Muscle layer of colon (tissue), 2 donors: Measurements from ENCODE around the gene GRB2.
"Not testable (repeated sequence)": the region's sequence is repeated elsewhere in the genome, so short reads cannot be mapped to it uniquely, and the experiment has no call there.

Source experiments
- H3K27ac ChIP-seq: one replicate; pipeline ENCODE4 v1.7.0; 2013; ENCODE audit warnings: low read depth, mild to moderate bottlenecking, low read length, moderate library complexity
- H3K27me3 ChIP-seq, 2 donors: one replicate each; pipeline ENCODE4 v1.7.0; 2013; ENCODE audit warnings: low read length in 2 of 2, mild to moderate bottlenecking in 2 of 2; ENCODE audit not compliant: insufficient read depth in 2 of 2, control insufficient read depth in 1 of 2
- H3K36me3 ChIP-seq: one replicate; pipeline ENCODE4 v1.7.0; 2013; ENCODE audit warnings: mild to moderate bottlenecking, low read length; ENCODE audit not compliant: insufficient read depth
- H3K4me1 ChIP-seq: one replicate; pipeline ENCODE4 v1.7.0; 2013; ENCODE audit warnings: mild to moderate bottlenecking, low read length; ENCODE audit not compliant: insufficient read depth
- H3K4me3 ChIP-seq, 2 donors: one replicate each; pipeline ENCODE4 v1.7.0; 2013; ENCODE audit warnings: low read length in 2 of 2, low read depth in 1 of 2, mild to moderate bottlenecking in 1 of 2, moderate library complexity in 1 of 2
- H3K9ac ChIP-seq: one replicate; pipeline ENCODE4 v1.7.0; 2013; ENCODE audit warnings: low read length
- H3K9me3 ChIP-seq: one replicate; pipeline ENCODE4 v1.7.0; 2013; ENCODE audit warnings: mild to moderate bottlenecking, low read length
- donor health status: abdominal sarcoma.
- donor health status: Adenocarcinoma of cecum.

Gene GRB2

DNA sequence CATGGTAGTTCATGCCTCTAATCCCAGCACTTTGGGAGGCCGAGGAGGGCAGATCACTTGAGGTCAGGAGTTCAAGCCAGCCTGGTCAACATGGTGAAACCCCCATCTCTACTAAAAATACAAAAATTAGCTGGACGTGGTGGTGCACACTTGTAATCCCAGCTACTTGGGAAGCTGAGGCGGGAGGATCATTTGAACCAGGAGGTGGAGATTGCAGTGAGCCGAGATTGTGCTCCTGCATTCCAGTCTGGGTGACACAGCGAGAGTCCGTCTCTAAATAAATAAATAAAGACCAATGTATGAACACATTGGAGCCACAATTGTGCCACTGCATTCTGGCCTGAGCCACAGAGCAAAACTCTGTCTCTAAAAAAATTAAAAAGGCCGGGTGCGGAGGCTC, 31.9 kb upstream of the GRB2 start:
- H3K9me3 ChIP-seq, H3K4me1 ChIP-seq, H3K9ac ChIP-seq, H3K36me3 ChIP-seq, H3K27me3 ChIP-seq, H3K27ac ChIP-seq, H3K4me3 ChIP-seq: not testable (repeated sequence)

DNA sequence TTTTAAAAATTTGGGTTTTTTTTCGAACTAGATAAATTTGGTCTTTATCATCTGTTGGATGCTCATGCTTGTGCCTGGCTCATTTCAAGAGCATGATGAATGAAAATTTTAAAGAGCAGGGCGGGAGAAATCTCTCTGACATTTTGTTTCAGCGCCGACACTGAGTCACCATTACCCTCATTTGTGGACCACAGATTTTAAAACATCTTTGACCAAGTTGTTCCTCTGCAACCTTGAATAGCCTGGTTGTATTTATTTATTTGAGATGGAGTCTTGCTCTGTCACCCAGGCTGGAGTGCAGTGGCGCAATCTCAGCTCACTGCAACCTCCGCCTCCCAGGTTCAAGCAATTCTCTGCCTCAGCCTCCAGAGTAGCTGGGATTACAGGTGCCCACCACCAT, 29.0 kb upstream of the GRB2 start:
- H3K4me3 ChIP-seq, H3K27me3 ChIP-seq, H3K9me3 ChIP-seq, H3K4me1 ChIP-seq, H3K36me3 ChIP-seq, H3K9ac ChIP-seq, H3K27ac ChIP-seq: not testable (repeated sequence)

DNA sequence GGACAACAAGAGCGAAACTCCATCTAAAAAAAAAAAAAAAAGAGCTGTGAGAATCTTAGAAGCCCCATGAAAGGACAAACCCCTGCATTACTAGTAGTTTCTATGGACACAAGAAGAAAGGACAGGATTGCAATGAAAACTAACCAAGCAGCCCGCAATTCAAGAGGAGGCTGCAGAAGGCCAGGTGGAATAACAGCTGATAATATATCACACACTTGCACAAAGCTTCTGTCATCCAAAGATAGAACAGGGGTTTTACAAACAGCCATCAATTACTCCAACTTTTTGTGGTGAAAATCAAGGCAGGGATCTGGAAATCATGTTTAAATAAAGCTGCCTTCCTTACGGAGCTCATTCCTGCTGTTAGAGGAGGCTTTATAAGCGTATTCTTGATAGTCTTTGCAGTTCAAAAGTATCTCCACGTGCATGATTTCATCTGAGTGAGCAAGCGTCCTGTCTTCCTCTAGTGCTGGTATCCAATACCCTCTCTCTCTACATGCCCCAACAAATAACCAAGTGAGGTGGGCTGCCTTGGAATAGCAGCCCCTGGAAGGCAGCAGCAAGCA, 27.8 kb upstream of the GRB2 start:
- H3K36me3 ChIP-seq = no peaks in the 10 kb centered on the region
- no peak overlapping the region for H3K9ac ChIP-seq
- no peak overlapping the region for H3K27ac ChIP-seq
- peaks cover 18% of the 10 kb centered on the region for H3K4me1 ChIP-seq
- no peaks in the 10 kb centered on the region for H3K27me3 ChIP-seq
- no peak overlapping the region for H3K4me3 ChIP-seq
- no peaks in the 10 kb centered on the region for H3K9me3 ChIP-seq

DNA sequence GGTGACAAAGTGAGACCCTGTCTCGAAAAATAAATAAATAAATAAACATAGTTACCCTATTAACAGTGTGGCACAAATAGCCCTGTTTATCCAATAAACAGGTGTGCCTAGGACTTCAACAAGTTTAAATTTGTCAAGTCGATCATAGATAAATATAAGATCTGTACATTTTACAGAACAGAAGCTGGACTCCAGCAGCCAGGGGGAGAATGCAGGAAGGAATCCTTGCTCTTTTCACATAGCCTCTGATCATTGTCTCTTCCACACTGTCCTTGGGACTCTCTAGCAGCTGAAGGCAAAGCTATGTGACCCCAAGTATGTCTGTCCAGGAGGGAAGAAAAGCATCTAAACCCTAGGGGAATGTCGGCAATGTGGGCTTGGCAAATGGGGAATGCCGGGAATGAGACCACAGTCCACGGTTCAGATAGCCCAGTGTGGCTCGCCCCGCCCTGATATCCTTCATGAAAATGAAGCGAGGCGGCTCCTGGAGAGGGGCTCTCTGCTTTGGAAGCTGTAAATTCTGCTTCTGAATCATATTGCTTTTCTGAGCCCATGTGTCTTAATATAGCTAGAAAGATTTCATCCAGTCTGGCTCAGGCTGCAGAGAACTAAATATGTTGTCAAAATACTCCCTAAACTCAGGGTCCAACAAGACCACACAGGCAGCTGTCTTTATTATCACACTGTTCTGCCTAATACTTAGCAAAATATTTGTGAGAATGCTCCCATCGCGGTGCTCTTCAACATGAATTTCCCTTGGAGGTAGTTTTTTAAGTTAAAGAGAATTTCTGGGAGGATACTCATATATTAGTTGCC, 24.9 kb upstream of the GRB2 start:
- no peaks in the 10 kb centered on the region for H3K27me3 ChIP-seq
- peaks cover 24% of the 10 kb centered on the region for H3K4me1 ChIP-seq
- H3K36me3 ChIP-seq = no peaks in the 10 kb centered on the region
- no peak overlapping the region for H3K9ac ChIP-seq
- no peaks in the 10 kb centered on the region for H3K9me3 ChIP-seq
- peak overlapping the region; percentile 42 for H3K27ac ChIP-seq
- H3K4me3 ChIP-seq = no peak overlapping the region

DNA sequence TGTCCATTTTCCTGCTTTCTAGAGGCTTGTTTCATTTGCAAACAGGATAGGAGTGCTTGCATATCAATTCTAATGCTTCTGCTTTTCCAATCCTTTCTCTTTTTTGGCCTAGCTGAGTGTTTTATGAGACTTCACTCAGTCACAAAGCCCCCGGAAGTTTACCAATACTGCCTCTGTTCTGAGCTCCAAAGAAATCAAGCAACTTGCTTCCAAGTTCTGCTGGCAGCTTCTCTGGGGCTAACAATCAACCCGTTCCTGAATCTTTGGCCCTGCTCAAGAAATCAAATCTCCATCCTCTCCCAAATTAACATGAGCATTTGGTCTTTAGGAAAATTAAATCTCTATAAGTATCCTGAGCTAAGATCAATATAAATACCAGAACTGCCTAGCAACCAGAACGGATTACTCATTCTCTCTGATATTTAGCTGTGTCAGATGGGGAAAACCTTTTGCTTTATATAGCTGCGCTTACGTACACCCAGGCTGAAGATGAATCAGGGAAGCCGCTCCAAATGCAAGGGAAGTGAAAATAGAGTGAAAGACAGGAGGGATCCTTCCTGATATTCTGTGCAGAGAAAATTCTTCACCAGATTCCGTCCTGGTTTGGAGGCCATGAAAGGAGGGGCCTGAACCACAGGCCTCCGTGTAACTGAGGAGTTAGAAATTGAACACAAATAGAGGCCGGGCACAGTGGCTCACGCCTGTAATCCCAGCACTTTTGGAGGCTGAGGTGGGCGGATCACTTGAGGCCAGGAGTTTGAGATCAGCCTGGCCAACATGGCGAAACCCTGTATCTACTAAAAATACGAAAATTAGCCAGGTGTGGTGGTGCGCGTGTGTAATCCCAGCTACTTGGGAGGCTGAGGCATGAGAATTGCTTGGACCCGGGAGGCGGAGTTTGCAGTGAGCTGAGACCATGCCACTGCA, 23.3 kb upstream of the GRB2 start:
- peak overlapping the region in 1 of 2 donors; percentile 6 for H3K4me3 ChIP-seq
- H3K9me3 ChIP-seq = no peaks in the 10 kb centered on the region
- H3K36me3 ChIP-seq = no peaks in the 10 kb centered on the region
- H3K9ac ChIP-seq = no peak overlapping the region
- H3K27me3 ChIP-seq = no peaks in the 10 kb centered on the region
- peak overlapping the region; percentile 53 for H3K27ac ChIP-seq
- peaks cover 24% of the 10 kb centered on the region for H3K4me1 ChIP-seq

DNA sequence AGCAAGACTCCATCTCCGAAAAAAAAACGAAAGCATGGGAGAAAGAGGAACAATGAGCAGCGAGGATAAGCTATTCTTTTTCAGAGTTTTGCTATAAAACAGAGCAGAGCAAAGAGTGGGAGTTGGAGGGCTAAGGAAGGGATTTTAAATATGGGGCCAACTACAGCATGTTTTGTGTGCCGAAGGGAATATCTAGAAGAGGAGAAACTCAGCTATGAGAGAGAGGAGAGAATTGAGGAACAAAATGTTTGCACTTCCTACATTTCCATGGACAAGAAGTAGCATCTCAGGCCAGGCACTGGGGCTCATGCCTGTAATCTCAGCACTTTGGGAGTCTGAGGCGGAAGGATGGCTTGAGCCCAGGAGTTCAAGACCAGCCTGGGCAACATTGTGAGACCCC, 13.1 kb upstream of the GRB2 start:
- Histone ChIP-seq H3K4me1 (no peaks in the 10 kb centered on the region), H3K9ac (no peak overlapping the region), H3K36me3 (no peaks in the 10 kb centered on the region), H3K27ac (no peak overlapping the region), H3K27me3 (no peaks in the 10 kb centered on the region), H3K9me3 (no peaks in the 10 kb centered on the region), H3K4me3 (no peak overlapping the region)

DNA sequence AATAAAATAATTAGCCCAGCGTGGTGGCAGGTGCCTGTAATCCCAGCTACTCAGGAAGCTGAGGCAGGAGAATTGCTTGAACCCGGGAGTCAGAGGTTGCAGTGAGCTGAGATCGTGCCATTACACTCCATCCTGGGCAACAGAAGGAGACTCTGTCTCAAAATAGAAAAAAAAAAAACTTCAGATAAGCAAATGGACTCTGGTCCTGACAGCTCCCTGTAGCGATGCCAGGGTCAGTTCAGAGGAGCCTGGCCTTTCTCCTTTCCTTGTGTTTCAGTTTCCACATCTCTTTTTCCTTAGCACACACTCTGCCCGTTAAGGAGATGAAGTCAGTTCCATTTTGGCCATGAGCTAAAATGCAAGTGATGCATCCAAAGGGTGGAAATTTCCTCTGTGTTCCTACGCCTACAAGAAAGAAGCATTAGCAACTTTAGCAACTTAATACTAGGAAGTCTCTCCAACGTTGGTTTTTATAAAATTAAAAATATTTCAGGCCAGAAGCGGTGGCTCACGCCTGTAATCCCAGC, 11.6 kb upstream of the GRB2 start:
- Histone ChIP-seq H3K9me3 (no peaks in the 10 kb centered on the region), H3K27ac (no peak overlapping the region), H3K36me3 (no peaks in the 10 kb centered on the region), H3K27me3 (no peaks in the 10 kb centered on the region), H3K4me3 (no peak overlapping the region), H3K4me1 (no peaks in the 10 kb centered on the region), H3K9ac (no peak overlapping the region)

DNA sequence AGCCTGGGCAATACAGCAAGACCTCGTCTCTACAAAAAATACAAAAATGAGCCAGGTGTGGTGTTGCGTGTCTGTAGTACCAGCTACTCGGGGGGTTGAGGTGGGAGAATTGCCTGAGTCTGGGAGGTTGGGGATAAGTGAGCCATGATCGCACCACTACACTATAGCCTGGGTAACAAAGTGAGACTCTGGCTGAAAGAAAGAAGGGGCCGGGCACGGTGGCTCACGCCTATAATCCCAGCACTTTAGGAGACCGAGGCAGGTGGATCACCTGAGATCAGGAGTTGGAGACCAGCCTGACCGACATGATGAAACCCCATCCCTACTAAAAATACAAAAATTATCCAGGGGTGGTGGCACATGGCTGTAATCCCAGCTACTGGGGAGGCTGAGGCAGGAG, 10.5 kb upstream of the GRB2 start:
- H3K27me3 ChIP-seq = no peaks in the 10 kb centered on the region
- no peak overlapping the region for H3K9ac ChIP-seq
- H3K4me3 ChIP-seq = no peak overlapping the region

DNA sequence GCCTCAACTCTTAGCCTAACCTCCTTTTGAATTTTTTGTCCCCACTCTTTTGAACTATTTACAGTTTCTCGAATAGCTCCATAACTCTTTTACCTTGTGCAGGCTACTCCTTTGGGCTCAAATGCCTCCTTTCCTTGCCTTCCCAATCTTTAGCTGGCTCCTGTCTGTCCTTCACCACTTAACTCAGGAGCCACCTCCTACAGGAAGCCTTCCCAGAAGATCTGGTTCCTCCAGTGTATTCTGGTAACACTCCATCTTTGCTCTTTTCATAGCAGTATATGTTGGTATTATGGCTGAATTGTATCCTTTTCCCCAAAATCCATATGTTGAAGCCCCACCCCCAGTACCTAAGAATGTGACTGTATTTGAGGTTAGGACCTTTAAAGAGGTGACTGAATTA, 9.0 kb upstream of the GRB2 start:
- Histone ChIP-seq H3K4me3 (no peak overlapping the region), H3K36me3 (no peaks in the 10 kb centered on the region), H3K4me1 (no peaks in the 10 kb centered on the region), H3K27me3 (no peaks in the 10 kb centered on the region), H3K27ac (no peak overlapping the region), H3K9me3 (no peaks in the 10 kb centered on the region), H3K9ac (no peak overlapping the region)

More for the DNA sequence above, 10.5 kb upstream of the GRB2 start:
- no peaks in the 10 kb centered on the region for H3K9me3 ChIP-seq
- H3K27ac ChIP-seq = no peak overlapping the region
- H3K36me3 ChIP-seq = no peaks in the 10 kb centered on the region
- H3K4me1 ChIP-seq = no peaks in the 10 kb centered on the region

DNA sequence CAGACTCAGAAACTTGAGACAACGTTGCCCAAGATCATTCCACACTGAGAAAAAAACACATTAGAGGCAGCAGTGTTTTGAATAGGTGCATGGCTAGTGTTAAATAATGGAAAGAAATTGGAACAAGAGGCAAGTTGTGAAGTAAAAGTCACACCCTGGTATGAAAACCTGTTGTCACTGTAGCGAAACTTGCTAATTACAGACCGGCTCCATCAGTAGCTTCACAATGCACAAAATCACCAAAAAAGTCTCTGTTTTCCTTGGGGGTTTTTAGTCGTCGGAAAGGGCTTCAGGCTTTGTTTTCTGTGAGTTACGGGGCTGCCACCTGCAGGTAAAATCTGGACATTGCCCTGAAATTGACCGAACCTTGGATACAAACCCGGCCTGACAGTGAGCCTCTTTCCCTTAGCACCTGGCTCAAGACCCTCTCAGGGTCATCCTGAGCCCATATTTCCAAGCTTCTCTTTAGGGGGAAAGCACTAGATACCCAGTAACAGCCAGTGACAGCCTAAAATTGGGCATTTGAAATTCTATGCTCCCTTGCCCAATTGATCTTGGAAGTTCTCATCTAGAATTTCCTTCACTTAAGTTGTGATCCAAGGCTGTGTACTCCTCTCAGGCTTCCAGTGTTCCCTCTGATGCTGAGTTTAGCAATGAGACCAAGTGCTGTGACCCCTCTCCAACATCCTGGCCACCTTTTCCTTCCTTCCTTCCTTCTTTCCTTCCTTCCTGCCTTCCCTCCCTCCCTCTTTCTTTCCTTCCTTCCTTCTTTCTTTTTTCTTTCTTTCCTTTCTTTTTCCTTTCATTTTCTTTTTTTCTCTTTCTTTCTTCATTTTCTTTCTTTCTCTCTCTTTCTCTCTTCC, 7.2 kb upstream of the GRB2 start:
- Histone ChIP-seq H3K9ac (no peak overlapping the region), H3K4me3 (peak overlapping the region in 1 of 2 donors; percentile 6), H3K36me3 (no peaks in the 10 kb centered on the region)

More for the DNA sequence above, 7.2 kb upstream of the GRB2 start:
- Histone ChIP-seq H3K27me3 (no peaks in the 10 kb centered on the region), H3K27ac (no peak overlapping the region), H3K4me1 (no peaks in the 10 kb centered on the region), H3K9me3 (no peaks in the 10 kb centered on the region)
